Effector CD4-positive, alpha-beta T cell (primary cell): Measurements from ENCODE around the gene BSG.

Source experiments
- DNase-seq: peaks from one replicate; pipeline ENCODE4 v3.0.0-alpha.2; 2020
- total RNA-seq: gene quantifications from one replicate; lab custom pipeline; 2026; lab: John Stamatoyannopoulos, UW

Gene BSG
- total RNA-seq: 107 reads per million, percentile 84 among the genes with 10 or more reads in this experiment

- DNase-seq: peak; percentile 99
These were observed at the start of gene BSG for GRCh38 chr19:572140-572742. BSG (plus strand) TSS chr19:572596; CDS start chr19:572635, 39 bp downstream.

- no peak for DNase-seq
These were observed 49.7 kb upstream of the BSG start for GRCh38 chr19:522726-523125.

- no peak for DNase-seq
These were observed 48.2 kb upstream of the BSG start for GRCh38 chr19:524062-524674.

- DNase-seq: no peak
These were observed 47.4 kb upstream of the BSG start for GRCh38 chr19:525029-525428.

- no peak for DNase-seq
These were observed 46.5 kb upstream of the BSG start for GRCh38 chr19:525857-526419.

GRCh38 chr19:530134-531008 is 42.0 kb upstream of the BSG start:
- DNase-seq: no peak

- DNase-seq: peak; percentile 82
These were observed 41.2 kb upstream of the BSG start for GRCh38 chr19:531009-531752.

- no peak for DNase-seq
These were observed 40.4 kb upstream of the BSG start, which contains the start of gene CDC34 for GRCh38 chr19:531753-532560. CDC34 (plus strand) TSS chr19:531760; CDS start chr19:531932, 172 bp downstream.

GRCh38 chr19:532561-533363 is 39.6 kb upstream of the BSG start:
- DNase-seq: peak; percentile 38

- DNase-seq: no peak
These were observed 38.9 kb upstream of the BSG start for GRCh38 chr19:533364-534058.

GRCh38 chr19:534088-534487 is 38.3 kb upstream of the BSG start:
- DNase-seq: no peak

- DNase-seq: no peak
These were observed 37.2 kb upstream of the BSG start for GRCh38 chr19:535017-535835.

- no peak for DNase-seq
These were observed 36.1 kb upstream of the BSG start for GRCh38 chr19:536031-536880.

GRCh38 chr19:536881-537404 is 35.5 kb upstream of the BSG start:
- no peak for DNase-seq

- DNase-seq: no peak
These were observed 33.6 kb upstream of the BSG start for GRCh38 chr19:538641-539428.

- no peak for DNase-seq
These were observed 32.9 kb upstream of the BSG start for GRCh38 chr19:539429-540030.
